HG02588 (cell line): ENCODE data around the gene TSPAN14.

Experiments used
- ATAC-seq: cut with Tn5 transposase; IDR thresholded peaks from one replicate; pipeline ENCODE4 v1.9.1; 2021; ENCODE audit warnings: mild to moderate bottlenecking, moderate library complexity; ENCODE audit not compliant: unreplicated experiment

The TSPAN14 gene

DNA sequence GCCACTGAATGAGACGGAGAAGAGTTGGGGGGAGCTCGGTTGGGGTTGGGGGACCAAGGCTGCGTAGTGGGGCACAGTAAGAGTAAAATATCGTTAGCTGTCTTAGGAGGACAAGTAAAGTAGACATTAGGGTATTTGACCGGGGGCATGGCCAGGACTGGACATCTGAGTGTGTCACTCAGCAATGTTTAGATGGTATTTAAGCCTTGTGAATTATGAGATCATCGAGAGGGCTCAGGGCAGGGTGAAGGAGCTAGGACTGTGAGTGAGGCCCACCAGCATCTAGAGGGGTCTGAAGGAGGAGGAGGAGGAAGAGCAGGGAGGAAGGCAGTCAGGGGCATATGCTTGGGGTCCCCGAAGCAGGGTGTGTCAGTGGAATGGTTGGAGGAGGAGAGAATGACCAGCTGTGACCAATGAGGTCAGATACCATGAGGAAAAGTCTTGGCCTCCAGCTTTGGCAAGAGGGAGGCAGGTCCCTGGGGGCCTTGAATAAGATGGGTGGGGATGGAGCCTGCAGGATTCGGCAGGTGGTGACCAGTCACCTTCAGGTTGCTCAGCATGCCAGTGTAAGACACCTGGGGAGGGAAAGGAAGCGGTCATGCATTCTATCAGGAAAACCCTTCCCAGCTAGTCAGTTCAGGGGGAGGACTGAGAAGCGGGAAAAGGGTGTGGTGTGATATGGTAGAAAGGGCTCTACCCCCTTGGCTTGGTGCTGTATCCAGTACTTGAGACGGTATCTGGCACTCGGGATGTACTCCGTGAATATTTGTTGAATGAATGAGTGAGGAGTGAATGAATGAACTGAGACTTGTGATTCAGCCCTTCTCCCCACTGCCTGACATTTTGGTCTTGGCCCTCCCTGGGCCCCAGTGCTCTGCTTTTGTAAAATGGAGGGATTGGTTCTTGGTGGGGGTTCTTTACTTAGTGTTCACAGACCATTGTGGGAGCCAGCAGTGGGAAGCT is 48.8 kb downstream of the TSPAN14 start:
- ATAC-seq, result no peak

DNA sequence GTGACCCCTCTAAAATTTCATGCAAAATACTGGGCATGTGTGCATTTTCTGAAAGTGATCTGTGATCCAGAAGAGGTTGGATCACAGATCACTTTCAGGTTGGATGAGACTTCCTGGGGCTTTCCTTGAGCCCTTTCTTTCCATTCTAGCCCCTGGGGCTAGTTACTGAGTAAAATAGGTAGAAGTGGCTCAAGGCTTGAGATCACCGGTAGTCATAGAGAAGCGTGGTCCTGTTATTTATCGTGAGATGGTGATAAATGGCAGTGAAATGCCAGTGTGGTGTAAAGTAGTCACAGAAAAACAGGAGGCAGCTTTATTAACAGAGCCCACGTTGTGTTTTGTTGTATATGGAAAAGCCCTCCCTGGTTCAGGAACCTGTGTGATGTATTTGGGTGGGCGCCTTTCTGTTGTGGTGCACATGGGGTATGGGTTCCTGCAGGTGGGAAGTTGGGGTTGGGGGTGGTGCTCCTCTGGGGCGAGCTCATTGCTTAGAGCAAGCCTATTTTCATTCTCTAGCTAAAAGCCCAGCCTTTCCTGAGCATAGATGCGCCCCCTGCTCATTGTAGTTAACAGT is 49.6 kb downstream of the TSPAN14 start:
- no peak for ATAC-seq

DNA sequence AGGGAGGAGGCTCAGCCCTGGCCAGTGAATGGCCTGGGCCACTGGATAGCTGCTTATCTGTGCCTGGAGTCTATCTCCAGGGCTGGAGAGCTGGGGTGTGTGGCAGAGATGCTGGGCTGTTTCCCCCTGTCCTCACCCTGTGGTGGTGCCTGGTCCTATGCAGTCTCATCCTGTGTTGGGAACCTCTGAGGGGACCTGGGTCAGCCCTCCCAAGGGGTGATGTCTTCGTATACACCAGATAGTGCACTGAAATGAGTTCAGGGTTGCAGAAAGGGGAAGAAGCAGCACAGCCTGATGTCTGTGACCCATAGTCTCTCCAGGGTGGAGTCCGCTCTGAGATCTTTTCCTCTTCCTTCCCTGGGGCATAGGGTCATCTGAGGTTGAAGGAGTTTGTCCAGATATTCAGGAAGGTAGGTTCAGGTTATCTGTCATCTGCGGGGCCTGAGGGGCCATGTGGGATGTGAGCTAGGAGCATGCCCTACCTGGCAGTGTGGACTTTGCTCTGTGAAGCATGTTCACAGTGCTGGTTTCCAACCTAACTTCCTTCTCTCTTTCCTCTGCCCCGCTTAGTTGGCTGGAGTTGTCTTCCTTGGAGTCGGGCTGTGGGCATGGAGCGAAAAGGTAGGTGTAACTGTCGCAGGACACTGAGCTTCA is 50.2 kb downstream of the TSPAN14 start:
- no peak for ATAC-seq

DNA sequence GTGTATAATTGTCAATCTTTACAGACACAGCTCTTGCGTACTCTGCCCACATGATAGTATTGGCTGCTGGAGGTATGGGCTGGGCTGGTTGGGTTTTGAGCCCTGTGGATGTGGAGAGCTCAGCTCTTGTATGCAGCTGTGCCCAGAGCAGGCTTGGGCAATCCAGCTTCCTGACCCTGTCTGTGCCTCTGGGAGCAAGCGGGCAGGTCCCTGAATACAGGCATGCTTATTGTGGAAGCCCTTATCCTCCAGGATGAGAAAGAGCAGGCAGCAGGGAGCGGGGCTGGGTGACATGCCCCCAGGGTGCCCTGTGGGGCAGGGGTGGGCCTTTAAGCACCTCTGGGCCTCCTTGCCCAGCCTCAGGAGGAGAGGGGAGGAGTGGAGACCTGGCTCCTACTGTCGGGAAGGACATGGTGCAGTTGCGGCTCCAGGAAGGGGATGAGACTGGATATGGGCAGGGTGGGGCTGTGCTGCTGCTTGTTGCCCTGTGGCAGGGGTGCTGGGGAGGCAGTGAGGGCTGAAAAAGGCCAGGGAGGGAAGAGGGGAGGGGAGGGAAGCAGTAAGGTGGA is 50.9 kb downstream of the TSPAN14 start:
- ATAC-seq, result no peak

DNA sequence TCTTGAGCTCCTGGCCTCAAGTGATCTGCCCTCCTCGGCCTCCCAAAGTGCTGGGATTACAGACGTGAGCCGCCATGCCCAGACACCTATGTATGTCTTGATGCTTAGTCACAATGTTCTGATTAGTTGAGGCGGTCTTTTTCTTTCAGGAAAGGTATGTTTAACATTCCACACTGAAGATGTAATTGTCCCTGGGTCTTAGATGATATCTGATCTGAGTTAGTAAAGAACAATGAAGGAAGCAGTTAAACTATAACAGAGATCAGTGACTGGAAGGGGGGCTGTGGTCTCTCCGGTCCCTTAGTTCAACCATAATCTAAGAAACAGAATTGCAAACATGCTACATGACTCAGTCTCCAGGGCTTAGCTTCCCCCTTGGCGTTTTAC is 52.1 kb downstream of the TSPAN14 start:
- ATAC-seq, result no peak

DNA sequence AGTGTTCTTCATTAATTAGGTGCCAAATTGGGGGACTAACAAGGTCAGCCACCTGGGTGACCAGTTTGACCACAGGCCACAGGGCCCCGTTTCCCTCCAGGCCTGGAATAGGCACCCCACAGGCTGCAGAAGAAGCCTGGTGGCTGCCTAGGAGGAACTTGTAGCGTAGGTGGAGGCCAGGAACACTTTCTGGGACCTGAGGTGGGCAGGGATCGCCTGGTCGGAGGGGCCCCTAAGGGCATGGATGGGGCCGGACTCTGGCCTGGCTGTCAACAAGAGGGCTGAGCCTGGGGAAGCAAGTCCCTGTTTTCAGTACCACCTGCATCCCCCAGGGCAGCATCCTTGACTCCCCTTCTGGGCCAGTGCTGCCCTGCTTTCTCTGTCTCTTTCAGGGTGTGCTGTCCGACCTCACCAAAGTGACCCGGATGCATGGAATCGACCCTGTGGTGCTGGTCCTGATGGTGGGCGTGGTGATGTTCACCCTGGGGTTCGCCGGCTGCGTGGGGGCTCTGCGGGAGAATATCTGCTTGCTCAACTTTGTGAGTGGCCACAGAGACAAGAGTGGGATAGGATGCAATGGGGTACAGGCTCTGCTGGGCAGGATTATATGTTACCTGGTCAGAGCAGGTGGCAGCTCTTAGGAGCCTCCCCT is 52.9 kb downstream of the TSPAN14 start:
- ATAC-seq, result no peak

DNA sequence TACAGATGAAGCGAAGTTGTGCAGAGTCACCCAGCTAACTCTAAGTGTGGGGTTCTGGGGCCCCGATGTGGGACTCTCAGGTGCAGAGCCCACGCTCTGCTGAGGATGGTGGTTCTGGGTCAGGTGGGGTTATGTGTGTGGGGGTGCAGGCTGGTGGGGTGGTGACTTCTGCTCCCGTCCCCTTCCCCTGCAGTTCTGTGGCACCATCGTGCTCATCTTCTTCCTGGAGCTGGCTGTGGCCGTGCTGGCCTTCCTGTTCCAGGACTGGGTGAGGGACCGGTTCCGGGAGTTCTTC is 54.9 kb downstream of the TSPAN14 start:
- no peak for ATAC-seq

DNA sequence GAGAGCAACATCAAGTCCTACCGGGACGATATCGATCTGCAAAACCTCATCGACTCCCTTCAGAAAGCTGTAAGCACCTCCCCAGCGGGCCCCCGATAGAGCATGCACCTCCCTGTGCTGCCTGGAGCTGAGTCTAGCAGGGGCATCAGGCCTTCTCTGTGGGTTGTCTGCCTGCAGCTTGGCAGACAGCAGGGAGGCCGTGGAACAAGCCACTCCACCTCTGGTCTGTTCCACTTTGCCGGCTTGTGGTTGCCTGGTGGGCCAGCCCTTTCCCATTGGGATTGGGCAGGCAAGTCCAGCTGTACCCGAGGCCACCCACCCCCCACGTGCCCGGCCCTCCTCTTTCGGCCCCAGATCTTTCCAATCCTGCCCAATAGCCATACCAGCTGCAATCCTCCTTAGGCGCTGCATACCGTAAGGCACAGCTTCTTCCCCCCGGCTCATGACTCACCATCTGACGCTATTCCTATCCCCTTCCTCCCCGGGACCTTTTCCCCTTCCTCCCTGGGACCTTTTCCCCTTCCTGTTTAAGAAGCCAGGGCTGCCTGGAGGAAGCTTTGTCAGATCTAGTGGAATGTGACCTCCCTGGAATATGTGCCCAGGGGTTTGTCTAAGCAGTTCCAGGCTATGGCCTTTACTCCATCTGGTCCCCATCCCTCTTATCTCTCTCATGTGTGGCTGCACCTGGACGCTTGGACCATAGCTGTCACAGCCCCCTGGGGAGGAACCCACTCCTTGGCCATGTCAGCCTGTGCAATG is 55.5 kb downstream of the TSPAN14 start:
- ATAC-seq, result no peak

DNA sequence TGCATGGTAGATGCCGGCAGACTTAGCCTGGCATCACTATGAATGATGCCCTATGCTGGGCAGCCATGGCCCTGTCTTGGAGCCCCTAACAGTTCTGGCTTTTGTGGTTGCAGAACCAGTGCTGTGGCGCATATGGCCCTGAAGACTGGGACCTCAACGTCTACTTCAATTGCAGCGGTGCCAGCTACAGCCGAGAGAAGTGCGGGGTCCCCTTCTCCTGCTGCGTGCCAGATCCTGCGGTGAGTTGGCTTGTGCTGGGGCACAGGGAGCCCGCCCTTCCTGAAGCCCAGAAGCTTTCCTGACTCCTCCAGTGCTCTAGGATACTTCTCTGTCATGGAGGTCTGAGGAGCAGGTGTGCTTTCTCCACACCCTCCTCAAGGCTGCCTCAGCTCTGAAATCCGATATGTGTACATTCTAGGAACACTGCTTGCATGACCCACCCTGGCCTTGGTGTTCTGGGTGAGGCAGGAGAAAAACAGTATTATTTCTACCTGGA is 58.0 kb downstream of the TSPAN14 start:
- ATAC-seq, result no peak

DNA sequence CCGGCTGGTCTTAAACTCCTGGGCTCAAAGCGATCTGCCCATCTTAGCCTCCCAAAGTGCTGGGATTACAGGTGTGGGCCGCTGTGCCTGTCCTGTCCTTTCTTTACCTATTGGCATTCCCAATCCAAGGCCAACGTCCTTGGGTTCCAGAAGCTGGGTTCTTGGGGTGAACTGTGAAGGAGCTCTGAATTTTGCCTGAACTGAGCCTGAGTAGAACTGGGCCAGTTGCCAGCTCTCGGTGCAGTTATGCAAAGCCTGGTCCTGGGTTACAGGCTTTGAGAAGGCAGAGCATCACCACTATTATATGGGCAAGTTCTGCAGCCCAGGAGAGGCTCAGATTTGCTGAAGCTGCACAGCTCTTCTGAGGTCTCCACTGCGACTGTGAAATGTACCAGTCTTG is 59.0 kb downstream of the TSPAN14 start:
- no peak for ATAC-seq

DNA sequence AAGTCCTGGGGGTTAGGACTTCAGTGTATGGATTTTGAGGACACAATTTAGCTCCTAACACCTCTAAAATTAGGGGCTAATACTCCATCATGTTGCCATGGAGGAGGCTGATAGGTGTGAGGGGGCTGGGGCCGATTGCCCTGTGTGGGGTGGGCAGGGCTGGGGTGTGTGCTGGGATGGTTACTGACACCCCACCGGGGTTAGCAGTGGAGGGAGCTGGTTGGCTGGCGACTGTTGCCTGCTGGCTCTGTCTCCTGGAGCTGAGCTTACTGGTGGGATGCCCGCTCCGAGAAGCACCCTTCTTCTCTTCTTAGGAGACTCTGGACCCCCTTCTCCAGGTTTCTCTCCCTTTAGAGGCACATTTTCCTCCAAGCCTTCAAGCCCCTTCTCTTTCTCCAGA is 61.4 kb downstream of the TSPAN14 start:
- no peak for ATAC-seq

DNA sequence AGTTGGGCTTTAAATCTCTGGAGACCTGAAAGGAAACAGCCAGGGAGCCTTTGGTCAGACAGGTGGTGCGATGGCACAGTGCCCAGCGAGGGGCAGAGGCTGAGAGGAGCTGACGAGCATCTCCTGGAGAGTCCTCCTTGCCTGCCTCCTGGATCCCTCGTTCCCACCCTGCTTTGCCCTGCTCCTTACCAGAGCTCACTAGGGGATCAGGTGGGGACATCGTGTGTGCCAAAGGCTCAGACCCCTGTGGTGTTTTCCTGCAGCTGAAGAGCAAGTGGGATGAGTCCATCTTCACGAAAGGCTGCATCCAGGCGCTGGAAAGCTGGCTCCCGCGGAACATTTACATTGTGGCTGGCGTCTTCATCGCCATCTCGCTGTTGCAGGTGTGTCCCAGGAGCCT is 61.8 kb downstream of the TSPAN14 start:
- no peak for ATAC-seq

DNA sequence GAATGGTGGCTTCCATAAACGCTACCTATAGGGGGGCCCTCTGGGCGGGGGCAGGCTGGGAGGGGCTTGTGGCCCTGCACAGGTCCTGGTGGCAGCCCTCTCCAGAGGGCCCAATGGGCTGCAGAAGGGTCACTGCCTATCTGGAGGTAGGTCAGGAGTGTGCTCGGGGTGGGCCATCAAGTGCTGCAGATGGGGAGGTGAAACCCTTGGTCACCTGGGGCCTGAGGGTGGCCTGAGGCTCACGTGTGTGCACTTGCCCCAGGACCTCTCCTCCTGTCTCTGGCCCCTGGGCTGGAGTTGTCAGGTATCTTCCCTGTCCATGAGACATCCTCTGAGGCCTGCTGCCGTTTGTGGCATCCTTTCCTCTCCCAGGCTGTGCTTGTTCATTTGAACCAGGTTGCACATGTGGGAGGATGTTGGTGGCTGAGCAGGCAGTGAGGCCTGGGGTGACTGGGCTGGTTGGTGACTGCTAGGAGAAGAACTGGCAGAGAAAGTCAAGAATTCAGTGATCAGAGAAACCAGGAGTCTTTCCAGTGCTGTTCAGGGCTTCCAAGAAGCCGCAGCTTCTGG is 62.5 kb downstream of the TSPAN14 start:
- ATAC-seq, result no peak

DNA sequence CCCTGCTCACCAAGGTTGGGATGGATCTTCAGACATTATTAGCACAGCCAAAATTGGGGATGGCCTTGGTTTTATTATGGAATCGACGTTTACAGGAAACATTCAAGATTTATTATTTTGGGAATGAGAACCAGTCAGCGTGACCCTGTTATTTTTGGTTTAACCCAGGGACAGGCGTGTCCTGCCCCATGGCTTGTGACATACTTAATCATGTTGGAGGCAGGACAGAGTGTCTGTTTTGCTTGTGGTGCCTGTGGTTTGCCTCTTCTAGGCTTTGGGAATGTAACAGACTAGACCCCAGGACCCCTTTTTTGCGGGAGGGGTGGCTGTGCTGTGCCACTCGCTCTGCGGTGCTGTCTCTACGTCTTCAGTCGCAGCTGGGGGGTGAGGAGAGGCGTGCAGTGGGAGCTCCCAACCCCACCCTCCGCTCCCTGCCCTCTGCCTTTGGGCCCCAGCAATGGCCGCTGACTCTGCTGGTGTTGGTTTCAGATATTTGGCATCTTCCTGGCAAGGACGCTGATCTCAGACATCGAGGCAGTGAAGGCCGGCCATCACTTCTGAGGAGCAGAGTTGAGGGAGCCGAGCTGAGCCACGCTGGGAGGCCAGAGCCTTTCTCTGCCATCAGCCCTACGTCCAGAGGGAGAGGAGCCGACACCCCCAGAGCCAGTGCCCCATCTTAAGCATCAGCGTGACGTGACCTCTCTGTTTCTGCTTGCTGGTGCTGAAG is 63.5 kb downstream of the TSPAN14 start:
- no peak for ATAC-seq

DNA sequence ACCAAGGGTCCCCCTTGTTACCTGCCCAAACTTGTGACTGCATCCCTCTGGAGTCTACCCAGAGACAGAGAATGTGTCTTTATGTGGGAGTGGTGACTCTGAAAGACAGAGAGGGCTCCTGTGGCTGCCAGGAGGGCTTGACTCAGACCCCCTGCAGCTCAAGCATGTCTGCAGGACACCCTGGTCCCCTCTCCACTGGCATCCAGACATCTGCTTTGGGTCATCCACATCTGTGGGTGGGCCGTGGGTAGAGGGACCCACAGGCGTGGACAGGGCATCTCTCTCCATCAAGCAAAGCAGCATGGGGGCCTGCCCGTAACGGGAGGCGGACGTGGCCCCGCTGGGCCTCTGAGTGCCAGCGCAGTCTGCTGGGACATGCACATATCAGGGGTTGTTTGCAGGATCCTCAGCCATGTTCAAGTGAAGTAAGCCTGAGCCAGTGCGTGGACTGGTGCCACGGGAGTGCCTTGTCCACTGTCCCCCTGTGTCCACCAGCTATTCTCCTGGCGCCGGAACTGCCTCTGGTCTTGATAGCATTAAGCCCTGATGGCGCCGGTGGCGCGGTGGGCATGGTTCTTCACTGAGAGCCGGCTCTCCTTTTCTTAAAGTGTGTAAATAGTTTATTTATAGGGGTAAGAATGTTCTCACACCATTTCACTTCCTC is 64.2 kb downstream of the TSPAN14 start:
- no peak for ATAC-seq

DNA sequence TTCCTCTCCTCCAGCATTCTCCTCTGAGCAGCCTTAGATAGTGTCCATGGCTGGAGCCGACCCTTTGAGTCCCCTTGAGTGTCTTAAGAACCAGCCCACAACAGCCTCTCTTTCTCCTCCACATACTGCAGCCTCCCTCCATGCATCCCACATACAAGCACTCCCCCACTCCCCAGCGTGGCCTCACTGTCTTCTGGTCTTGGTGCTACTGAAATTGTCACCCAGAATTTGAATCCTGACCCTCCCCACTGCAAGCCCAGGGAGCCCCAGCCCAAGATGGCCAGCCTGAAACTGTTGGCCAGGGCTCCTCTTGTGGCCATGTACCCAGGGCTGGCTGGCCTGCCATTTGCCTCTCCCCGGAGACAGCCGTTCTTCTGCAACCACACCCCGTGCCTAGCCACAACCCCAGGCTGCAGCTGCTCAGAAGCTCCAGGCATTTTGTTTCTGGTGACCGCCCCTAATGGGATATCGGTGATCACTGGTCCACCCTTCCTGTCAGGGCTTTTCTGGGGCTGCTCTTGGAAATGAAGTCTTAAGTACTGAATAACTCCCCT is 64.8 kb downstream of the TSPAN14 start:
- ATAC-seq, result no peak

DNA sequence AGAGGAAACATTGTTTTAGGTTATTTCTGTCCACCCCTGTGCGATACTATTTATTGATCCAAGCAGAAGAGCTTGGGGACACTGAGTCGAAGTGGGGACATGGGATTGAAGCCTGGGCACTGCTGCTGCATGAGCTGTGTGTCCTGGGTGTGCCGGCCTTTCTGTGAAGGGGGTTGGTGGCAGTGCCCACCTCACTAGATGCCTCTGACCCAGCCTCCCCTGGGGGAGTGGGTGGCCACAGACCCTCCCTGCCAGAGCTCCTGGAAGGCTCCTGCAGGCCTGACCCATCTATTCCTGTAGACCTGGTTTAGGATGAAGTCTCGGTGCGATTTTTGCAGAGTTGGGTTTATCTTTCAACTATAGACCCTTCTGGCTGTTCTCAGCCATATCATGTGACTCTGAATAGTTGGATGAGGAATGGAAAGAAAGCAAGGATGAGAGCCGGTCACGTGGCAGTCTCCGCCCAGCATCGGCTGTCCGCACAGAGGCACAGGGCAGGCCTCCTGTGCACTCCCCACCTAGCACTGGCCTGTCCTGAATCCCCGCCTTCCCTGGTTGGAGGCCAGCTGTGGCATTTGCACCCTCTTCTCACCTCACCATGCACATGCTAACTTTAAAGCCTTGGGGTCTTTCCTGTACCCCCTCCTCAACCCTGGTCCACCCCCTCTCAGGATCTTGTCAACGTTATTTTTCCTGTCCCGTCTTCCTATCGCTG is 66.0 kb downstream of the TSPAN14 start:
- no peak for ATAC-seq
